Common myeloid progenitor, CD34-positive (primary cell): ENCODE data around the gene RNF144B.
A peak's percentile ranks its signal among the peaks of the same experiment; 100 is the strongest.

ENCODE experiments used
- CTCF ChIA-PET: fragments of 350-600 bp; sonication (Branson Sonifier 250); formaldehyde crosslinking; loops from one replicate; lab custom pipeline; 2021; ENCODE audit warnings: antibody characterized with exemption; lab: Charles Lee
- POLR2A ChIA-PET: fragments of 350-600 bp; sonication (Branson Sonifier 250); formaldehyde crosslinking; loops from one replicate; lab custom pipeline; 2021; ENCODE audit warnings: antibody characterized with exemption; lab: Charles Lee
- DNase-seq, 3 donors: peaks; one replicate each; pipeline versions ENCODE4 v3.0.0 to v3.0.0-alpha.2; 2013
- H3K27ac ChIP-seq, 2 experiments: 1 replicate in 1 of 2; 2 replicates in 1 of 2; pipeline ENCODE4 v1.7.0; 2013; ENCODE audit warnings: inconsistent platforms in 2 of 2, low read length in 2 of 2, mild to moderate bottlenecking in 2 of 2, low read depth in 1 of 2, moderate library complexity in 1 of 2; ENCODE audit not compliant: severe bottlenecking in 2 of 2, insufficient read depth in 1 of 2, poor library complexity in 1 of 2
- H3K27me3 ChIP-seq, 5 experiments: replicated peaks in 2 of 5; 1 replicate in 3 of 5; 2 replicates in 2 of 5; pipeline versions ENCODE4 v1.6.1 to v1.7.0; 2013; ENCODE audit warnings: low read length in 4 of 5, mild to moderate bottlenecking in 2 of 5, moderate library complexity in 2 of 5, inconsistent platforms in 1 of 5; ENCODE audit not compliant: insufficient read depth in 5 of 5, control insufficient read depth in 4 of 5
- H3K36me3 ChIP-seq, 4 experiments: 1 replicate in 2 of 4; 2 replicates in 2 of 4; pipeline versions ENCODE4 v1.6.1 to v1.7.0; 2013; ENCODE audit warnings: low read length in 3 of 4, control low read depth in 1 of 4, mild to moderate bottlenecking in 1 of 4; ENCODE audit not compliant: control insufficient read depth in 4 of 4, insufficient read depth in 4 of 4
- H3K4me1 ChIP-seq, 4 experiments: 1 replicate in 3 of 4; 2 replicates in 1 of 4; pipeline versions ENCODE4 v1.6.1 to v1.7.1; 2013; ENCODE audit warnings: low read length in 3 of 4, mild to moderate bottlenecking in 3 of 4, control low read depth in 1 of 4, inconsistent platforms in 1 of 4, moderate library complexity in 1 of 4; ENCODE audit not compliant: control insufficient read depth in 4 of 4, insufficient read depth in 4 of 4; ENCODE audit errors: control extremely low read depth in 1 of 4
- H3K4me3 ChIP-seq, 7 experiments: 1 replicate in 4 of 7; 2 replicates in 3 of 7; pipeline versions ENCODE4 v1.5.1 to v1.7.0; 2013; ENCODE audit warnings: mild to moderate bottlenecking in 7 of 7, low read length in 6 of 7, moderate library complexity in 6 of 7, inconsistent platforms in 2 of 7, low read depth in 2 of 7, control low read depth in 1 of 7; ENCODE audit not compliant: insufficient read depth in 4 of 7, control insufficient read depth in 1 of 7; ENCODE audit errors: extremely low read depth in 1 of 7
- H3K9me3 ChIP-seq, 5 experiments: 1 replicate in 4 of 5; 2 replicates in 1 of 5; pipeline versions ENCODE4 v1.6.1 to v1.7.1; 2013; ENCODE audit warnings: low read length in 4 of 5, mild to moderate bottlenecking in 2 of 5, inconsistent platforms in 1 of 5, low read depth in 1 of 5, moderate library complexity in 1 of 5; ENCODE audit not compliant: control insufficient read depth in 4 of 5, insufficient read depth in 2 of 5; ENCODE audit errors: control extremely low read depth in 1 of 5
- WGBS: methylation state at CpG from one replicate; pipeline ENCODE4 v1.1.5; 2013; ENCODE audit not compliant: insufficient coverage; 5-methylcytosine and 5-hydroxymethylcytosine counted together

RNF144B gene

DNA sequence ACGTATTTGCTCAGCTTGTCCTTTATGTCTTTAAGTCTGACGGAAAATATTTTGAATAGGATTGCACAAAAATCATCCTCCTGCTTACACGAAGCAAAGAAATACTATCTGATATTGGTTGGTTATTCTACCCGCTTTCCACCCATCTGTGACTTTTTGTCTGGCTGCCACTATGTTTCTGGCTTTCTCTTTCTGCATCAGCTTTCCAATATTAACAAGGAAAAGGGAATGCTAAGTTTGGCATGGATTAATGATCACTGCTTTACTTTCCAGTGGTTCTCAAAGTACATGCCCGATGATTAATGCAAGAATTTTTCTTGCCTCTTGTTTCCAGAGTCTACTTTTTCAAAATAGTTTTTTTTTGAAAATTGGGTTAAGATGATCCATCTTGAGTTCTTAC lies 57.0 kb downstream of the RNF144B start:
- peaks cover 0 to 13% (median 6%) of the 10 kb centered on the region in 4 experiments for H3K4me1 ChIP-seq
- H3K27ac ChIP-seq: no peak overlapping the region
- 100% methylated on average over 3 of the region's 5 CpGs for whole genome bisulfite sequencing
- peaks cover 2 to 7% (median 5%) of the 10 kb centered on the region in 4 experiments for H3K36me3 ChIP-seq
- H3K9me3 ChIP-seq: no peaks in the 10 kb centered on the region
- ChIA-PET CTCF (no interaction called here), POLR2A (no interaction called here)
- no peak for DNase-seq
- no peaks in the 10 kb centered on the region for H3K27me3 ChIP-seq
- no peak overlapping the region for H3K4me3 ChIP-seq

DNA sequence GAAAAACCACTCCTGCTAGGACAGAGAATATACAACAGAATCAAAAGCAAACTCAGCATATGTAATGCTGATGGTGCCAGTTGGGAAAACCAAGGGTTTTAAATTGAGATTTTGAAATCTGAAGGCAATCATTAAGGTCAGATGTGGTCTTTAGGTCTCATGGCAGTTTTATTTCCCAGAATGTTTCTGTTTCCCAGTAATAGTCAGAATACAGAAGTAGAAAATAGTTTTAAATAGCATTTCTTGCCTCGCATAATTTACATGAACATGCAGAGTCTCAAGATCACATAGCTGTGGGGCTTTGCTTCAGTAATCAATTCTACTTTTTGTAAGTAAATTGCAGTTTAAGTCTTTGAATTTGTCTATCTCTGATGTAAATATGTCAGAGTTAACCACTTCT lies 58.1 kb downstream of the RNF144B start:
- DNase-seq: no peak
- Histone ChIP-seq H3K9me3 (no peaks in the 10 kb centered on the region), H3K36me3 (peaks cover 2 to 7% (median 5%) of the 10 kb centered on the region in 4 experiments), H3K4me1 (peaks cover 0 to 7% (median 0%) of the 10 kb centered on the region in 4 experiments), H3K4me3 (no peak overlapping the region), H3K27me3 (no peaks in the 10 kb centered on the region), H3K27ac (no peak overlapping the region)
- ChIA-PET CTCF (interaction anchor here (0.8 to 1.8 kb wide), 2 partner anchors 16 to 58 kb away, joined by 3 to 5 read pairs; no protein-coding TSS in a partner anchor), POLR2A (no interaction called here)
- no CpG with 5 or more reads among the region's 1 CpG for WGBS

DNA sequence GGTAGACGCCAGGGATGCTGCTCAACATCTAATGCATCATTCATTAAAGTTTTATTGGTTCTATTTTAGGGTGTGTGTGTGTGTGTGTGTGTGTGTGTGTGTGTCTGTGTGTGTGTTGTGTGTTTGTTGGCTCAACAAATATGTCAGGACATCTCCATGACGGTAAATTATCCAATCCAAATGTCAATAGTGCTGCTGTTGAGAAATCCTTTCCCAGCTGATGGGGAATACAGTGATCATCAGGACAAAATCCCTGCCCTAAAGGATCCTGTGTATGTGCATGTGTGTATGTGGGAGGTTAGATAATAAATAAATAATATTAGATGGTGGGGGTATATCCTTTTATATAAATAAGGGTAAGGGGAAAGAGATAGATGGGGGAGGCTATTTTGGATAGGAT lies 59.6 kb downstream of the RNF144B start:
- ChIA-PET POLR2A (no interaction called here), CTCF (interaction anchor here (0.6 kb wide), 1 partner anchor 59 kb away, joined by 3 read pairs; the partner anchor contains the start of gene RNF144B)
- no peak overlapping the region for H3K4me3 ChIP-seq
- DNase-seq: no peak
- H3K9me3 ChIP-seq: no peaks in the 10 kb centered on the region
- H3K27me3 ChIP-seq: no peaks in the 10 kb centered on the region
- 100% methylated on average over 1 of the region's 2 CpGs for WGBS
- no peak overlapping the region for H3K27ac ChIP-seq
- peaks cover 0 to 7% (median 2%) of the 10 kb centered on the region in 4 experiments for H3K36me3 ChIP-seq
- H3K4me1 ChIP-seq: peaks cover 0 to 13% (median 2%) of the 10 kb centered on the region in 4 experiments

- 93% methylated on average over 2 of the region's 2 CpGs for WGBS
- DNase-seq: no peak
- no peaks in the 10 kb centered on the region for H3K27me3 ChIP-seq
These were observed 60.4 kb downstream of the RNF144B start for GRCh38 chr6:18447552-18447951.

DNA sequence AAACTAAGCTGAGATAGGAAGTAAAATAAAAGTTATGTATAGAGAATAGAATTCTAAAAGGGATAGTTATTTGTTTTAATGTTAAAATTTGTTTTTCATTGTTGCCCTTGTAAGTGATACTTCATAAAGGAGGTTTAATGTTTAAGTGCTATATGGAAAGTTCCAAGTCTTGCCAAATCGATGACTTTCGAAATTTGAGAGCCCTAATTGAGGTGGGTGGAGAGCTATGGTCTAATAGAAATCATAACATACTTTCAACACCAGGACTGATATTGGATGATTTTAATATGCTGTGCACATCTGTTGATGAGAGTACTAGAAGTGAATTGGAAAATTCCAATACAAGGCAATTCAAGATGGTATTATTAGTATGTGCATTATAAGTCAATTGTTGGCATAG lies 64.6 kb downstream of the RNF144B start:
- H3K27ac ChIP-seq: no peak overlapping the region

More at GRCh38 chr6:18447552-18447951, 60.4 kb downstream of the RNF144B start:
- Histone ChIP-seq H3K27ac (no peak overlapping the region), H3K4me3 (no peak overlapping the region), H3K4me1 (peaks cover 0 to 13% (median 2%) of the 10 kb centered on the region in 4 experiments), H3K36me3 (peaks cover 0 to 2% (median under 1%) of the 10 kb centered on the region in 4 experiments), H3K9me3 (no peaks in the 10 kb centered on the region)
- CTCF ChIA-PET: no interaction called here
- POLR2A ChIA-PET: no interaction called here

DNA sequence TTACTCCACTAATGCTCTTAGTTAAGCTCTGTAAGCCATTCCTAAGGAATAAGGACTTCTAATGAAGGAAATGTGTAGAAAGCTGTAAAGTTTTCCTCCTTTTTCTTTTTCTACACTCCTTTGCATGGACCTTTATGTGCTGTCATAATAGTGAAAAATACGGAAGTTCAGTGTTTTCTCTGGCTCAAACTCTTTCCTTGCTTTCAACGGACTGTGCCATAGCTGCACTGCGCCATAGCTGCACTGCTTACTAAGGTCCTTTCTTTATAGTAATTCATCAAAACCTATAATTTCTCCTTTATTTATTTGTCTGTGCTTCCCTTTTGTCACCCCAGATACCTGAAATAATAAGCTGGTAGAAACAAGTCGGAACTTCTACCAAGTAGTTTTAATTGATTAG lies 67.3 kb downstream of the RNF144B start:
- Histone ChIP-seq H3K4me3 (no peak overlapping the region), H3K27me3 (no peaks in the 10 kb centered on the region), H3K36me3 (peaks cover 0 to 23% (median 9%) of the 10 kb centered on the region in 4 experiments), H3K4me1 (peaks cover 0 to 10% (median 2%) of the 10 kb centered on the region in 4 experiments), H3K9me3 (no peaks in the 10 kb centered on the region), H3K27ac (no peak overlapping the region)
- 76% methylated on average over 3 of the region's 4 CpGs for WGBS
- DNase-seq: no peak
- ChIA-PET POLR2A (no interaction called here), CTCF (interaction anchor here (0.6 to 1.4 kb wide), 3 partner anchors 127 to 1804 kb away, joined by 3 to 4 read pairs (median 3); no protein-coding TSS in a partner anchor)

More for the DNA sequence above, 64.6 kb downstream of the RNF144B start:
- H3K36me3 ChIP-seq: peaks cover 0 to 4% (median under 1%) of the 10 kb centered on the region in 4 experiments
- no peak overlapping the region for H3K4me3 ChIP-seq
- no peak for DNase-seq
- H3K9me3 ChIP-seq: no peaks in the 10 kb centered on the region
- ChIA-PET POLR2A (no interaction called here), CTCF (no interaction called here)
- H3K27me3 ChIP-seq: no peaks in the 10 kb centered on the region
- peaks cover 0 to 10% (median 2%) of the 10 kb centered on the region in 4 experiments for H3K4me1 ChIP-seq
- WGBS: no CpG with 5 or more reads among the region's 2 CpGs

DNA sequence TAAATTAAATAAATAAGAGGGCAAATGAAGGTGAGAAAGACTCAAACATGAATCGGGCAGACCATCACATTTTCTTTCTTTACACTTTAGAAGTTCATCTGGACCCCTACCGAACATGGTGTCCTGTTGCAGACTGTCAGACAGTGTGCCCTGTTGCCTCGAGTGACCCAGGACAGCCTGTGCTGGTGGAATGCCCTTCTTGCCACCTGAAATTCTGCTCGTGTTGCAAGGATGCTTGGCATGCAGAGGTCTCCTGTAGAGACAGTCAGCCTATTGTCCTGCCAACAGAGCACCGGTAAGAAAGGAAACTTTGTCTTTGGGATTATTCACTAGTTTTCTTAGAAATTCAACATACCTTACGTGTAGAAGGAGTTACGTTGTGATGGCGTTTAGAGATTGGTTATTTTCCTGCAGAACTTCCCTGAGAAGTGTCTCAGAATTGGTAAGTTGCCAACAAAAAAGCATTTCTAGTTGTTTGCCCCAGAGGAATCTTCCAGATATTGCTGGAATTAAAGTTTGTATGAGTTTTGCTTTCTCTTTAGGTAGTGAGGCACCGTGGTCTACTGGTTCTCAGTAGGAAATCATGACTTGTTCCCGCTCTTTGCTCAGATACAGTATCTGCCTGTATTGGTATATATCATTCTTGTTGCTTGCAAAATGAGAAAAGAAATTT lies 70.1 kb downstream of the RNF144B start:
- no peaks in the 10 kb centered on the region for H3K4me1 ChIP-seq
- ChIA-PET POLR2A (no interaction called here), CTCF (interaction anchor here (1.3 kb wide), 1 partner anchor 16 kb away, joined by 3 read pairs; no protein-coding TSS in a partner anchor)
- no peaks in the 10 kb centered on the region for H3K27me3 ChIP-seq
- H3K4me3 ChIP-seq: no peak overlapping the region
- H3K27ac ChIP-seq: no peak overlapping the region
- 96% methylated on average over 9 of the region's 10 CpGs for WGBS
- H3K9me3 ChIP-seq: peaks cover 0 to 6% (median 0%) of the 10 kb centered on the region in 5 experiments
- peaks cover 5 to 47% (median 18%) of the 10 kb centered on the region in 4 experiments for H3K36me3 ChIP-seq
- DNase-seq: peak in 2 of 3 donors; percentile 17 to 29
